HepG2 (cell line): ENCODE data around the gene NUP88. TPM values are rescaled to one million over a fixed set of nuclear protein-coding genes. Genes with fewer than 3 reads are reported as not detected.

Experiments used
- ATAC-seq: fragments of 200-7000 bp; cut with Tn5 transposase; 3 replicates; pipeline ENCODE4 v1.9.1; 2020; ENCODE audit warnings: mild to moderate bottlenecking, moderate library complexity
- BruUV-seq: library from RNA; stranded (reverse); fragments of 400-500 nt; replicated peaks from 2 replicates; lab custom pipeline; 2021; lab: Mats Ljungman, UMichigan
- CTCF ChIA-PET: fragments of 300-600 bp; formaldehyde crosslinking; extraction: SDS; loops from one replicate; lab custom pipeline; 2021; ENCODE audit warnings: low total read pairs, inconsistent platforms, low intra/inter-chr PET ratio; lab: Yijun Ruan, JAX
- POLR2A ChIA-PET: fragments of 350-600 bp; sonication (Branson Sonifier 250); formaldehyde crosslinking; loops from one replicate; lab custom pipeline; 2020; ENCODE audit warnings: antibody characterized with exemption, inconsistent platforms; lab: Yijun Ruan, JAX
- DNase-seq: peaks from one replicate; pipeline ENCODE4 v3.0.0-alpha.2; 2015; ENCODE audit warnings: low spot score
- FAIRE-seq: peaks from 3 replicates; lab custom pipeline; 2011; peaks lifted over from hg19 to GRCh38; lab: Jason Lieb, UNC
- H2AFZ ChIP-seq: one replicate; pipeline ENCODE4 v1.6.1; 2011; ENCODE audit warnings: low read length, inconsistent platforms
- H3K27ac ChIP-seq: fragments of 300-600 bp; 3 replicates; pipeline ENCODE4 v1.8.0; 2011; ENCODE audit warnings: mixed run types, mild to moderate bottlenecking, mixed read lengths, low read length, inconsistent platforms; ENCODE audit not compliant: insufficient read depth; ENCODE audit errors: extremely low read length
- H3K27me3 ChIP-seq, 2 experiments: fragments of 200-600 bp in 1 of 2; 2 replicates in 1 of 2; 3 replicates in 1 of 2; pipeline versions ENCODE4 v1.6.0 to v1.8.0; 2011; ENCODE audit warnings: low read length in 2 of 2, mild to moderate bottlenecking in 2 of 2, moderate library complexity in 2 of 2, inconsistent platforms in 1 of 2; ENCODE audit not compliant: insufficient read depth in 2 of 2, control insufficient read depth in 1 of 2
- H3K36me3 ChIP-seq, 2 experiments: fragments of 200-600 bp in 1 of 2; replicated peaks in 1 of 2; 2 replicates in 1 of 2; 3 replicates in 1 of 2; pipeline versions ENCODE4 v1.5.1 to v1.8.0; 2011; ENCODE audit warnings: low read length in 2 of 2, inconsistent platforms in 1 of 2; ENCODE audit not compliant: insufficient read depth in 2 of 2, control insufficient read depth in 1 of 2
- H3K4me1 ChIP-seq: 2 replicates; pipeline ENCODE4 v1.5.1; 2012; ENCODE audit warnings: low read length, inconsistent platforms; ENCODE audit not compliant: insufficient read depth
- H3K4me2 ChIP-seq: 2 replicates; pipeline ENCODE4 v1.6.0; 2011; ENCODE audit warnings: low read depth, low read length, inconsistent platforms
- H3K4me3 ChIP-seq, 3 experiments: fragments of 200-600 bp in 1 of 3; sonication (generic), shearing (Covaris generic) in 1 of 3; replicated peaks in 1 of 3; 2 replicates each; pipeline ENCODE4 v1.5.1; 2011 to 2016; ENCODE audit warnings: low read length in 3 of 3, inconsistent platforms in 2 of 3, low read depth in 2 of 3, mild to moderate bottlenecking in 2 of 3, control low read depth in 1 of 3, mixed read lengths in 1 of 3; ENCODE audit not compliant: insufficient read depth in 1 of 3
- H3K79me2 ChIP-seq: one replicate; pipeline ENCODE4 v1.6.1; 2011; ENCODE audit warnings: low read length, inconsistent platforms; ENCODE audit not compliant: insufficient read depth
- H3K9ac ChIP-seq: 2 replicates; pipeline ENCODE4 v1.6.0; 2011; ENCODE audit warnings: mild to moderate bottlenecking, low read depth, low read length, inconsistent platforms; ENCODE audit not compliant: insufficient read depth
- H3K9me3 ChIP-seq: 2 replicates; pipeline ENCODE4 v1.5.1; 2012; ENCODE audit warnings: mild to moderate bottlenecking, low read length
- H4K20me1 ChIP-seq: 2 replicates; pipeline ENCODE4 v1.6.0; 2011; ENCODE audit warnings: inconsistent platforms, mild to moderate bottlenecking, low read length, moderate library complexity; ENCODE audit not compliant: insufficient read depth
- CCDC6 ChIP-seq: sonication (generic); formaldehyde crosslinking; IDR thresholded peaks from 2 replicates; pipeline ENCODE4 v1.8.1; 2022; ENCODE audit warnings: mild to moderate bottlenecking, missing genetic modification reagents, moderate library complexity
- CHD2 ChIP-seq: IDR thresholded peaks from 2 replicates; pipeline ENCODE4 v1.6.1; 2011; ENCODE audit warnings: low read depth, low read length, improper control_type of control experiment
- CREB3 ChIP-seq: sonication (generic); formaldehyde crosslinking; IDR thresholded peaks from 2 replicates; pipeline ENCODE4 v1.5.0; 2020; ENCODE audit warnings: missing genetic modification reagents
- HBP1 ChIP-seq: IDR thresholded peaks from 2 replicates; pipeline ENCODE4 v1.6.1; 2016; ENCODE audit warnings: low read depth, control low read depth
- HINFP ChIP-seq: sonication (generic); formaldehyde crosslinking; IDR thresholded peaks from 2 replicates; pipeline ENCODE4 v1.4.0; 2020; ENCODE audit warnings: low read depth, mild to moderate bottlenecking, missing genetic modification reagents
- HMG20B ChIP-seq: conservative IDR thresholded peaks from 2 replicates; pipeline ENCODE4 v1.6.1; 2016; ENCODE audit warnings: missing genetic modification reagents, missing compliant biosample characterization
- KLF15 ChIP-seq: sonication (generic); formaldehyde crosslinking; IDR thresholded peaks from 2 replicates; pipeline ENCODE4 v1.8.1; 2023; ENCODE audit warnings: borderline replicate concordance, mild to moderate bottlenecking, inconsistent platforms, missing genetic modification reagents, mixed read lengths
- MAZ ChIP-seq, 2 experiments: sonication (generic) in 1 of 2; formaldehyde crosslinking in 1 of 2; IDR thresholded peaks; 2 replicates each; pipeline versions ENCODE4 v1.5.0 to v1.6.1; 2012 to 2020; ENCODE audit warnings: low read depth in 2 of 2, mild to moderate bottlenecking in 2 of 2, borderline replicate concordance in 1 of 2, improper control_type of control experiment in 1 of 2, low read length in 1 of 2, missing genetic modification reagents in 1 of 2, moderate library complexity in 1 of 2
- MIER2 ChIP-seq: IDR thresholded peaks from 2 replicates; pipeline ENCODE4 v1.6.1; 2016; ENCODE audit warnings: missing biosample characterization, missing genetic modification reagents
- MLLT10 ChIP-seq: sonication (generic); formaldehyde crosslinking; IDR thresholded peaks from 2 replicates; pipeline ENCODE4 v1.4.0; 2020; ENCODE audit warnings: missing genetic modification reagents
- MTA3 ChIP-seq: sonication (generic); formaldehyde crosslinking; IDR thresholded peaks from 2 replicates; pipeline ENCODE4 v1.4.0; 2020; ENCODE audit warnings: missing genetic modification reagents
- ZC3H13 ChIP-seq: sonication (generic); formaldehyde crosslinking; IDR thresholded peaks from 2 replicates; pipeline ENCODE4 v1.8.1; 2023; ENCODE audit warnings: mild to moderate bottlenecking, missing genetic modification reagents, moderate library complexity
- ZFP82 ChIP-seq: sonication (generic); formaldehyde crosslinking; IDR thresholded peaks from 2 replicates; pipeline ENCODE4 v1.5.1; 2020; ENCODE audit warnings: mild to moderate bottlenecking, missing genetic modification reagents, borderline replicate concordance
- ZGPAT ChIP-seq: IDR thresholded peaks from 2 replicates; pipeline ENCODE4 v1.6.1; 2016; ENCODE audit warnings: mild to moderate bottlenecking
- ZNF24 ChIP-seq: fragments of 450-650 bp; IDR thresholded peaks from 2 replicates; pipeline ENCODE4 v1.6.1; 2017; ENCODE audit warnings: antibody characterized with exemption, mild to moderate bottlenecking
- ZNF552 ChIP-seq: sonication (generic); formaldehyde crosslinking; IDR thresholded peaks from 2 replicates; pipeline ENCODE4 v1.9.0; 2022; ENCODE audit warnings: missing genetic modification reagents, mild to moderate bottlenecking, borderline replicate concordance
- ZNF607 ChIP-seq: sonication (generic); formaldehyde crosslinking; IDR thresholded peaks from 2 replicates; pipeline ENCODE4 v1.5.1; 2020; ENCODE audit warnings: missing genetic modification reagents, mild to moderate bottlenecking, borderline replicate concordance
- ZNF773 ChIP-seq: sonication (generic); formaldehyde crosslinking; IDR thresholded peaks from 2 replicates; pipeline ENCODE4 v1.4.0; 2020; ENCODE audit warnings: missing genetic modification reagents, borderline replicate concordance
- ZSCAN12 ChIP-seq: sonication (generic); formaldehyde crosslinking; IDR thresholded peaks from 2 replicates; pipeline ENCODE4 v1.9.0; 2021; ENCODE audit warnings: mild to moderate bottlenecking, missing genetic modification reagents
- WGBS: methylation state at CpG from one replicate; pipeline ENCODE4 v1.1.6; 2017; ENCODE audit warnings: low lambda C conversion rate; 5-methylcytosine and 5-hydroxymethylcytosine counted together
- in situ Hi-C: cut with HindIII; loops from 2 replicates; pipeline ENCODE4 v1.10.0; 2017; ENCODE audit warnings: low pct_unique_long_range_greater_than_20kb; ENCODE audit not compliant: extremely low pct_ligation_motif_present
- intact Hi-C: fragments of 100-400 bp; cut with micrococcal nuclease; formaldehyde crosslinking; loops from one replicate; pipeline ENCODE4 v1.10.0; 2022; ENCODE audit not compliant: unreplicated experiment
- polyA plus RNA-seq, 8 experiments: library from polyadenylated mRNA; depleted of rRNA in 3 of 8; stranded (reverse) in 7 of 8; unstranded in 1 of 8; fragments of >200 nt; fragmentation: Illumina TruSeq in 4 of 8; extraction: Trizol in 4 of 8; gene quantifications; 2 replicates each; pipeline versions ENCODE4 v1.2.1 to v1.2.3, GENCODE V29; 2011 to 2016; ENCODE audit warnings: low read depth in 4 of 8, missing spikeins in 1 of 8, mixed read lengths in 1 of 8; ENCODE audit not compliant: insufficient read depth in 1 of 8
- total RNA-seq, 5 experiments: library from RNA; depleted of rRNA; stranded (reverse); fragments of >200 nt; fragmentation: Illumina TruSeq; extraction: Trizol; gene quantifications; 2 replicates each; pipeline ENCODE4 v1.2.3, GENCODE V29; 2016; ENCODE audit warnings: low read depth in 1 of 5

The NUP88 gene
- total and polyA plus RNA-seq, 2 of the 13 experiments (the other 11 are each of a cell fraction or from before 2014, with no cell fraction given), result 48.2 to 130 TPM

- in situ Hi-C loops (no loop called here), intact Hi-C loops (no loop called here)
- WGBS, result 93% methylated on average over 5 of the region's 5 CpGs
- Histone ChIP-seq H4K20me1 (no peaks in the 10 kb centered on the region), H3K27me3 (no peaks in the 10 kb centered on the region), H3K9me3 (no peaks in the 10 kb centered on the region), H3K36me3 (peaks cover 26 to 75% of the 10 kb centered on the region in 2 experiments), H3K27ac (no peak overlapping the region), H3K4me2 (no peak overlapping the region), H2AFZ (no peak overlapping the region), H3K4me3 (no peak overlapping the region), H3K4me1 (peaks cover 38% of the 10 kb centered on the region), H3K9ac (no peak overlapping the region), H3K79me2 (peaks cover 10% of the 10 kb centered on the region)
- FAIRE-seq (no peak), ATAC-seq (no peak), DNase-seq (no peak)
- ChIA-PET POLR2A (no interaction called here), CTCF (no interaction called here)
- TF ChIP-seq HINFP (no peak), MTA3 (CRISPR knock-in tag) (no peak), CCDC6 (CRISPR knock-in tag) (no peak), MLLT10 (CRISPR knock-in tag) (no peak), HBP1 (no peak), MAZ (IDR thresholded peaks at IDR 0.05; ENCODE audit: borderline replicate concordance, low read depth, low read length) (no peak), MAZ (CRISPR knock-in tag; IDR thresholded peaks at IDR 0.05; ENCODE audit: low read depth) (no peak), CREB3 (CRISPR knock-in tag) (no peak), CHD2 (no peak), ZNF24 (no peak), ZNF773 (CRISPR knock-in tag) (no peak), ZNF552 (CRISPR knock-in tag) (no peak), KLF15 (CRISPR knock-in tag) (no peak), ZNF607 (no peak), ZGPAT (CRISPR knock-in tag) (no peak), ZC3H13 (CRISPR knock-in tag) (no peak), ZFP82 (CRISPR knock-in tag) (no peak), MIER2 (no peak), ZSCAN12 (CRISPR knock-in tag) (no peak), HMG20B (CRISPR knock-in tag) (no peak)
- BruUV-seq, result no TSS peak
These were observed 11.3 kb downstream of the NUP88 start for GRCh38 chr17:5408186-5408585.
